Activated CD4-positive, alpha-beta T cell treated with anti-CD3 and anti-CD28 coated beads for 4 hours (primary cell): Measurements from ENCODE around the gene SCAMP2.
"Not testable (repeated sequence)": the region's sequence is repeated elsewhere in the genome, so short reads cannot be mapped to it uniquely, and the experiment has no call there.

Source experiments
- DNase-seq, 2 donors: peaks; one replicate each; pipeline ENCODE4 v3.0.0-alpha.2; 2020

Gene SCAMP2

DNA sequence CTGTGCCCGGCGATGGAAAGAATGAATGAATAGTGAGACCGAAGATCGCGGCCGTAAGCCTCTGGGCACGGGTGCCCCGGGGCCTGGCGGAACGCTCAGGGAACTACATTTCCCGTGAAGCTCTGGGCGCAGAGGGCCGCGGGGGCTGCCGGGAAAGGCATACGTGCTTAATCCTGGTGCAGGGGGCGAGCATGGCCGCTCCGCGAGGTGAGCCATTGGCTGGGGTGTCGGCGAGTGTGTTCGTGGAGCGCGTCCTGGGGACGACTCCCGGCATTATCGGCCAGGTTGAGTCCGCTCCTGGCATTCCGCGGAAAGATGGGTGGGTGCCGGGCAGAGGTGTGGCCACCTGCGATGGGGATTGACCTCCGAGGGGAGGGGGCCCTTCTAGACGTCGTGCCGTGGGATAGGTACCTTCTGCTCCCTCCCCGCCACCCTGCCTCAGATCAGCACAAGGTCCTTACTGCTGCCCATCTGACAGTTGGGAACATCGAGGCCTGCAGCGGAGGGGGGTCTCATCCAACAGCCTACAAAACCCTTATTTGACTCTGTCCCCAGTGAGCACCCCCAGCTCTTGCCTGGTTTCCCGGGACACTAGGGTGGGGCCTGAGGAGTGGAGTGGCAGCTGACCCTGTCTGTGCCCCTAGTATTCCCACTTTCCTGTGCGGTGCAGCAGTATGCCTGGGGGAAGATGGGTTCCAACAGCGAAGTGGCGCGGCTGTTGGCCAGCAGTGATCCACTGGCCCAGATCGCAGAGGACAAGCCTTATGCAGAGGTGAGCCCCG lies 16.9 kb upstream of the SCAMP2 start, which contains the start of gene MPI:
MPI (plus strand) TSS at position 160 of the 782 bp plus-strand sequence; CDS start at position 192, 32 bp downstream.
- DNase-seq, result peak; percentile 82 to 83

DNA sequence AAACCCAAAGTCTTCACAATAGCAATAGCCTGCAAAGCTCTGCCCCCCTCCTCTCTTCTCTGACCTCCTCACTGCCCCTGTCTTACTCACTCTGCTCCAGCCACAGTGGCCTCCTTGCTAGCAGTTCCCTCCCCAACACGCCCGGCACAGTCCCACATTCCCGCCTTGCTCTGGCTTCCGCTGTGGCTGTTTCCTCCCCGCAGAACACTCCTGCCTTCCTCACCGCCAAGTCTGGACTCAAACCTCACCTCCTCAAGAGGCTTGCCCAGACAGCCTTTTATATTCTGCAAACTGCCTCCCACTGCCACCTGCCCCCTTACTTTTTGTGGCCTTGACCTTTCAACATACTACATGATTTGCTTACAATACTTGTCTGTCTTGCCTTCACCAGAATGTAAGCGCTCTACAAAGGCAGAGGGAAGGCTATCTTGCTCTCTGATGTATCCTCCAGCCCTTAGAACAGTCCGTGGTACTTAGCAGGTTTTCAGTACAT lies 16.3 kb upstream of the SCAMP2 start:
- peak in 1 of 2 donors; percentile 15 for DNase-seq

DNA sequence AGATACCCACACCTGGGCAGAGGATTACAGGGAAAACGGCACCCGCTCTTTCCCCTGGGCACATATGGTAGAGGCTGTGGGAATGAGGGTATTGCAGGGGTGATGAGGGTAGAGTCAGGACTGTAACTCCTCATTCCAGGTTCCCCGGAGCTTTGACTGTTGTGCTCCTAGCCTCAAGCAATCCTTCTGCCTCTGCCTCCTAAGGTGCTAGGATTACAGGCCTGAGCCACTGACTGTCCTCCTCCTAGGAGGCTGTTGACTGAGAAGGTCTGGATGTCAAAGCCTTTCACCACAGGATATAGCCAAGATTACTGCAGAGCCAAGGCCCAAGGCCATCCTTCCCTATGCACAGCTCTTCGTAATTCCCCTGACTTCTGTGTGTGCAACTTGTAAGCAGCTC lies 15.6 kb upstream of the SCAMP2 start:
- DNase-seq, result no peak

DNA sequence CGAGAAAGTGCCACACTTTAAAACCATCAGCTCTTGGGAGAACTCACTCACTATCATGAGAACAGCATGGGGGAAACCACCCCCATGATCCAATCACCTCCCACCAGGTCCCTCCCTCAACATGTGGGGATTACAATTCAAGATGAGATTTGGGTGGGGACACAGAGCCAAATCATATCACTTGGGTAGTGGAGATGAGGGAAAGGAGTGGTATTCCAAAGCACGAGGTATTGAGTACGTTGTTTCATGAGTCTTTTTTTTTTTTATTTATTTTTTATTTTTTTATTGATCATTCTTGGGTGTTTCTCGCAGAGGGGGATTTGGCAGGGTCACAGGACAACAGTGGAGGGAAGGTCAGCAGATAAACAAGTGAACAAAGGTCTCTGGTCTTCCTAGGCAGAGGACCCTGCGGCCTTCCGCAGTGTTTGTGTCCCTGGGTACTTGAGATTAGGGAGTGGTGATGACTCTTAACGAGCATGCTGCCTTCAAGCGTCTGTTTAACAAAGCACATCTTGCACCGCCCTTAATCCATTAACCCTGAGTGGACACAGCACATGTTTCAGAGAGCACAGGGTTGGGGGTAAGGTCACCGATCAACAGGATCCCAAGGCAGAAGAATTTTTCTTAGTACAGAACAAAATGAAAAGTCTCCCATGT lies 14.5 kb upstream of the SCAMP2 start:
- not testable (repeated sequence) for DNase-seq

DNA sequence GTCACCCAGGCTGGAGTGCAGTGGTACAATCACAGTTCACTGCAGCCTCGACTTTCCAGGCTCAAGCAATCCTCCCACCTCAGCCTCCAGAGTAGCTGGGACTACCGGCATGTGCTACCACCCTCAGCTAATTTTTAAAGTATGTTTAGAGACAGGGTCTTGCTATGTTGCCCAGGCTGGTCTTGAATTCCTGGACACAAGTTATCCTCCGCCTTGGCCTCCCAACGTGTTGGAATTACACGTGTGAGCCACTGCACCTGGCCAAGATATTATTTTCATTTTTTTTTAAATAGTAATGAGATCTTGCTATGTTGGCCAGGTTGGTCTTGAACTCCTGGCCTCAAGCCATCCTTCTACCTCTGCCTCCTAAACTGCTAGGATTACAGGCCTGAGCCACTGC lies 12.3 kb upstream of the SCAMP2 start:
- no peak for DNase-seq

DNA sequence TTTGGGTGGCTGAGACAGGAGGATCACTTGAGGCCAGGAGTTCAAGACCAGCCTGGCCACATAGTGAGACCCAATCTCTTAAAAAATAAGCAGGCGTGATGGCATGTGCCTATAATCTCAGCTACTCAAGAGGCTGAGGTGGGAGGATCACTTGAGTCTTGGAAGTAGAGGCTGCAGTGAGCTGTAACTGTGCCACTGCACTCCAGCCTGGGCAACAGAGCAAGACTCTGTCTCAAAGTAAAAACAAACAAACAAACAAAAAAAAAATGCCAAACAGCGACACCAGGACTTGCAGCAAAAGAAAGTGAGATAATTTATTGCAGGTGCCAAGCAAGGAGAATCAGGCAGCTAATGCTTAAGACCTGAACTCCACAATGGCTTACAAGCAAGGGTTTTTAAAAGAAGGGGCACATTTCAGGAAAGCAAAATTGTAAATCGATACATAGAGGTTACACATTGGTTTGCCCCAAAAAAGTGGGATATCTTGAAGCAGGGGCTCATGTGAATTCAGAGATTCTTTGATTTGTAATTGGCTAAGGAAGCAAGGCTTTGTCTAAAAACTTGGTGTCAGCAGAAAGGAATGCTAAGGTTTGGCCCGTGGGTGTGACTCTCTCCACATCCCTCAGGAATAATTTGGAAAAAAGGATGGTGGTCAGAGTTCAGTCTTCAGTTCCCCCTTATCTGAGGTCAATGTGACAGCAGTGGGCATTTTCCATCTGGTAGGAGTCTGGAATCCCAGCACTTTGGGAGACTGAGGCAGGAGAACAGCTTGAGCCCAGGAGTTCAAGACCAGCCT lies 11.5 kb upstream of the SCAMP2 start:
- DNase-seq, result no peak

GRCh38 chr15:74882528-74882927 lies 9.4 kb upstream of the SCAMP2 start:
- no peak for DNase-seq

DNA sequence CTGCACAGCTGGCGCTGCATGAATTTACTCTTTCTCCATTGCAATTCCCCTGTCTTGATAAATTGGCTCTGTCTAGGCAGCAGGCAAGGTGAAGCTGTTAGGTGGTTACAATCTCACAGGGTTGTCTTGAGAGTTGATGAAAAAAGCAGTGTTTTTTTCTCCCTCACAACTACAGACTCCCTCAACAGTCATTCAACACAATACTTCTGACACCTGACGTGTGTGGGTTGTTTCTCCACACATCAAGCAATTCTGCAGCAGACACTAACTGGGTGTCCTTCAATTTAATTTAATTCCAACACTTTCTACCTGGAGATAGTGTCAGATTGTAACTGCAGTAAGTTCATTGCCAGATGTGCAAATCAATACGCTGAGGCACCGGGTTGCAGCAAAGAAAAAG lies 5.1 kb upstream of the SCAMP2 start:
- DNase-seq, result no peak

DNA sequence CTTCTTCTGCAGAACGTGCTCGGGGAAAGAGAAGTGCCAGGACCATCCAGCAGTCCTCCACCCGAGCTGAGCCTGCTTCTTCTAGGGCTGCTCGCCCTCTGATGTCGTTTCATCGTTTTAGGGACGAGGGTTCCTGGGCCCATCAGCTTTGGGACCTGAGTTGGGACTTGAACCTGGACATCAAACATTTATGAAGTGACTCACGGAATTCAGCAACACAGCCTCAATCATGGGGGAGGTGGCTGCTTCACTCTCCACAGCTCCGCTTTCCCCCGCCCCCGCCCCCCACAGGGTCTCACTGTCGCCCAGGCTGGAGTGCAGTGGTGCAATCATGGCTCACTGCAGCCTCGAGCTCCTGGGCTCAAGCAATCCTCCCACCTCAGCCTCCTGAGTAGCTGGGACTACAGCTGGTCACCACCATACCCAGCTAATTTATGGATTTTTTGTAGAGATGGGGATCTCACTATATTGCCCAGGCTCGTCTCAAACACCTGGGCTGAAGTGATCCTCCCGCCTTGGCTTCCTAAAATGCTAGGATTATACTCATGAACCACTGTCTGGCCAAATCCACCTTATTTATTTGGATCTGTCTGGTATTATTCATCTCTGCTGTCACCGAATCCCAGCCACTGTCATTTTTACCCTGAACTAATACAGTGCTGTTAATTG lies 725 bp upstream of the SCAMP2 start:
- DNase-seq, result no peak

GRCh38 chr15:74872702-74873035 lies 496 bp downstream of the SCAMP2 start:
- no peak for DNase-seq

DNA sequence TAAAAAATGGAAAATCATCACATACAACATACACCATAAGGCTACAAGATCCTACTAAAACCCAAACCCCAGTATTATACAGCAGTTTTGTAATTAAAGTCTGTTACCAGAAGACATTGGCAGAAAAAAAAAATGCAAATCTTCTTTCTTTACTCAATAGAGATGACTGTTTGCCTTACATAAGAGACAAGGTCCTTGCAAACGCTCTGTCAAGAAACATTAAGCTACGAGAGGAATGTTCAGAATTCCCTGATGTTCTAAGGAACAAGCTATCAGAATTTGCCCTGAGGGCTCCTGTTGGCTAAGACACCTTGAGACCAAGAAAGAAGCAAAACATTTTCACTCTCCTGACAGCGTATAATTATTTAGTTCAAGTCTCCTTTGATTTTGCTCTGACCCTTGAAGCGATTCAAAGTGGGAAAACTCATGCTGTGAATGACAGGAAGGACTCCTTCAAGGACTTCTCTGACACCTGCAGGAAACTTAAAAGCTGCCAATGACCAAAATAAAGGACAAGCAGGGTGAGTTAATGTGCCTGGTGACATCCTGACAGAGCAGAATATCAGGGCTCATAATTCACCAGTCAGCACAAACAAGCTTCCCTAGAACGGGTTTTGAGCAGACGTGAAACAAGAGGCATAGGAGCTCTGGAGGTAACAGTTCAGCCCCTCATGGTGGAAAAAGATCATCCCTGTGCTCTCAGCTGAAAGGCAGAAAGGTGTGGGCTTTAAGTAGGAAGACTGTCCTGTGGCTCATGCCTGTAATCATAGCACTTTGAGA lies 2.5 kb downstream of the SCAMP2 start:
- DNase-seq, result no peak

DNA sequence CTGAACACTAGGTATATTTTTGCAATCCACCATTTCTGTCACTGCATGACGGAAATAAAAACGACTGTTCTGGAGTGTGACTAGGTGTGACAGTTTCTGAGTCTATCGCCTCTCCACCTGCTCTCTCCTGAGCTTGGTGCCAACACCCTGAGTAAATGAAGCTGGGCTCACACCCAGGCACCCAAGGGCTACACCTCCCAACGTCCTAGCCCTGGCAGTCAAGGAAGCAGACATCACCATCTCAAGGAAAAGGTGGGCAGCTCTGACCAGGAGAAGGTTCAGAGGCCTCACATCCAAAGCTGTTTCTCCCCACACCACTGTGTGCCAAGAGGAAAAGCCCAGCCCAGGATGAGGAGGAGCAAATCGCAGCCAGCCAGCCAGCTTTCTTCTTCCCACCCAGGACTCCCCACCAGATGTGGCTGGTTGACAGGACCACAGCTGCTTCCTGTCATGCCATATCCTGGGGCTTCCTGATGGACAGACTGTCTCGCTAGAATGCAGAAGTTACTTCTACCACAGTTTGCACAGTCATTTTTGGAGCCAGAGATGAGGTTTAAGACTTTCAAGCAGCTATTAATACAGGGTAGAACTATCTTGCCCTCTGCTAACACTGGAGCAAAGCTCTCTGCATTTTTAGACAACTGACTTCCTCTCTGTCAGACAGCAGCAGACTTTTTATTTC lies 3.3 kb downstream of the SCAMP2 start:
- DNase-seq, result no peak

DNA sequence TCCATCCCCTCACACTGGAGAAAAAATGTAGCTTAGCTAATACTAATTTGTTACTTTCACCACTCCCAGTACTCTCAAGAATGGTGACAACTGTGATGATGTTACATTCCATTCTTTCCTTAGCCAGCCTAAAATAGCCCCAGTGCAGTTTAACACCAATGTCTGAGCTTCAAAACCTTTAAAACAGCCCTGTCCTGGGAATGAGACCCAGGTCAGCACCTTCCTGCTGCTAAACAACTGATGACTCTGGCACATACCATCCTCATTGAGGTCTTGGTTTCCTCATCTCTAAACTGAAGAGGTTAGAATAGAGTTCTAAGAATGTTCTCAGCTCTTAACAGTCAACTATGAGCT lies 3.8 kb downstream of the SCAMP2 start:
- no peak for DNase-seq

GRCh38 chr15:74868059-74868458 lies 5.1 kb downstream of the SCAMP2 start:
- no peak for DNase-seq

- DNase-seq, result no peak
These were observed 5.6 kb downstream of the SCAMP2 start for GRCh38 chr15:74867466-74868038.

GRCh38 chr15:74866090-74866489 lies 7.1 kb downstream of the SCAMP2 start:
- no peak for DNase-seq

DNA sequence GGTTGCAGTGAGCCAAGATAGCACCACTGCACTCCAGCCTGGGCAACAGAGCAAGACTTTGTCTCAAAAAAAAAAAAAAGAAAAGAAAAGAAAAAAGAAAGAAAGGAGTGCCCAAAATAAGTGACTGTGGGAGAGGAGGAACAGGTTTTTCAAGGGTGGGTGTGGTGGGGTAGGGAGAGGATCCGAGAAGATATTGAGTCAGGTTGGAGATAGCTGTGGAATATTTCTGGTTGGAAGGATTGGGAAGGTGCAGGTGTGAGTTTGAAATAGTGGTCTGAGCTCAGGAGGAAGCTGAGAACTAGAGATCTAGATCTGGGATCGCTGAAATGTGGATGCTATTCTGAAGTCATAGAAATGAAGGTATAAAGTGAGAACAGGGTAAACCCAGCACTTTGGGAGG lies 7.8 kb downstream of the SCAMP2 start:
- DNase-seq, result no peak

DNA sequence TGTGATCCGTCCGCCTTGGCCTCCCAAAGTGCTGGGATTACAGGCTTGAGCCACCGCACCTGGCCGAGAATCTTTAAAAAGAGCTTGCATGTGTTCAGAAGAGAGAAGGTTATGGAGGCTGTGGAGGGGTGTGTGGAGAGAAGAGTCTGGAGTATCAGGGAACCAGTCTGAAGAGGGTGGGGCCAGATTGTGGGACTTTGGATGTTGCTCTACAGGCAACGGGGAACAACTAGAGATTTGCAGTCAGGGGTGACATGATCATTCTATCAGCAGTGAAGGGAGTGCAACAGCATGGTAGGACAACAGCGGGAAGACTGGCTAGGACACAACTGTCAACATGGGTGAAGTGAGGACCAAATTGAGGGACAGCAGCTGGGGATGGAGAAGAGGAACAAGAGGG lies 8.9 kb downstream of the SCAMP2 start:
- DNase-seq, result no peak

- no peak for DNase-seq
These were observed 9.7 kb downstream of the SCAMP2 start for GRCh38 chr15:74863239-74864056.

- DNase-seq, result no peak
These were observed 14.8 kb downstream of the SCAMP2 start for GRCh38 chr15:74858369-74858740.
